ENCODE results near the gene NOL4L. TPM values are rescaled to one million over a fixed set of nuclear protein-coding genes. Genes with fewer than 3 reads are reported as not detected.

Gene NOL4L
- total and polyA plus RNA-seq, 7 donors: 0.61 to 2.7 (median 1.3) TPM

- TF ChIP-seq, protein P1, sequence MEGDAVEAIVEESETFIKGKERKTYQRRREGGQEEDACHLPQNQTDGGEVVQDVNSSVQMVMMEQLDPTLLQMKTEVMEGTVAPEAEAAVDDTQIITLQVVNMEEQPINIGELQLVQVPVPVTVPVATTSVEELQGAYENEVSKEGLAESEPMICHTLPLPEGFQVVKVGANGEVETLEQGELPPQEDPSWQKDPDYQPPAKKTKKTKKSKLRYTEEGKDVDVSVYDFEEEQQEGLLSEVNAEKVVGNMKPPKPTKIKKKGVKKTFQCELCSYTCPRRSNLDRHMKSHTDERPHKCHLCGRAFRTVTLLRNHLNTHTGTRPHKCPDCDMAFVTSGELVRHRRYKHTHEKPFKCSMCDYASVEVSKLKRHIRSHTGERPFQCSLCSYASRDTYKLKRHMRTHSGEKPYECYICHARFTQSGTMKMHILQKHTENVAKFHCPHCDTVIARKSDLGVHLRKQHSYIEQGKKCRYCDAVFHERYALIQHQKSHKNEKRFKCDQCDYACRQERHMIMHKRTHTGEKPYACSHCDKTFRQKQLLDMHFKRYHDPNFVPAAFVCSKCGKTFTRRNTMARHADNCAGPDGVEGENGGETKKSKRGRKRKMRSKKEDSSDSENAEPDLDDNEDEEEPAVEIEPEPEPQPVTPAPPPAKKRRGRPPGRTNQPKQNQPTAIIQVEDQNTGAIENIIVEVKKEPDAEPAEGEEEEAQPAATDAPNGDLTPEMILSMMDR (IDR thresholded peaks at IDR 0.05): no peak
Observed at GRCh38 chr20:32544893-32545840, 40.0 kb downstream of the NOL4L start.

DNA sequence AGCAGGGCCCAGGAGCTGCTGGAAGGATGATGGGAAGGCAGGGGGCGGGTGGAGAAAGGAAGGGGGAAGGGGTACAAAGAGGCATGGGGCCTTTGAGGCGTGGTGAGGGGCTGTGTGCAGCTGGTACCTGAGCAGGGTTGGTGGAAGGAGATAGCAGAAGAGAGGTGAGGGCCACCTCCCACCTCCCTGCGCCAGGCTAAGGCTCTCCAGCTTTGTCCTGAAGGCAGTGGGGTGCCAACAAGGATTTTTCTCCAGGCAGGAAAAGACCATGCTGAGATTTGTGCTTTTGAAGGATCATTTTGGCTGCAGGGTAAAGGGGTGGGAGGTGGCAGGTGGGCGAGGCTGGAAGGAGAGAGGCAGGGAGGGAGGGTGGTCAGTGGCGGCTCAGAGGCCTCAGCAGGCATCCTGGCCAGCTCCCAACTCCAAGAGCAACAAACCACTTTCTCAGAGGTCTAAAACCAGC lies 40.8 kb downstream of the NOL4L start:
- no peak overlapping the region for H3K27ac ChIP-seq
- 83 to 94% (median 94%) methylated on average over 5 of the region's 5 CpGs for WGBS, 3 donors
- no peaks in the 10 kb centered on the region for H3K36me3 ChIP-seq (ENCODE audit: insufficient read depth in 1 of 2, low read depth in 1 of 2)
- DNase-seq: no peak
- intact Hi-C loops (cut with DNase I): no loop called here
- H3K4me1 ChIP-seq: no peaks in the 10 kb centered on the region
- TF ChIP-seq, protein P1 (IDR thresholded peaks at IDR 0.05): no peak
- ATAC-seq: no peak
- peaks cover 0 to 7% (median 0%) of the 10 kb centered on the region in 3 donors for H3K27me3 ChIP-seq (ENCODE audit: insufficient read depth in 3 of 3, low read length in 2 of 3)
- no peak overlapping the region for H3K4me3 ChIP-seq
- no peaks in the 10 kb centered on the region for H3K9me3 ChIP-seq

More at GRCh38 chr20:32544893-32545840, 40.0 kb downstream of the NOL4L start:
- DNase-seq (no peak), ATAC-seq (no peak)
- Histone ChIP-seq H3K27me3 (ENCODE audit: insufficient read depth in 3 of 3, low read length in 2 of 3) (peaks cover 0 to 2% (median 0%) of the 10 kb centered on the region in 3 donors), H3K4me1 (no peaks in the 10 kb centered on the region), H3K27ac (no peak overlapping the region), H3K36me3 (ENCODE audit: insufficient read depth in 1 of 2, low read depth in 1 of 2) (no peaks in the 10 kb centered on the region), H3K4me3 (no peak overlapping the region), H3K9me3 (no peaks in the 10 kb centered on the region)
- WGBS, 3 donors: 87 to 88% (median 87%) methylated on average over 13 of the region's 13 CpGs
- intact Hi-C loops (cut with DNase I): no loop called here

GRCh38 chr20:32543570-32544259 lies 41.4 kb downstream of the NOL4L start:
- H3K27ac ChIP-seq: no peak overlapping the region
- H3K4me1 ChIP-seq: no peaks in the 10 kb centered on the region
- H3K27me3 ChIP-seq (ENCODE audit: insufficient read depth in 3 of 3, low read length in 2 of 3): peaks cover 0 to 7% (median 0%) of the 10 kb centered on the region in 3 donors
- TF ChIP-seq, protein P1 (IDR thresholded peaks at IDR 0.05): no peak
- DNase-seq: no peak
- WGBS, 3 donors: 91 to 95% (median 95%) methylated on average over 14 to 15 of the region's 15 CpGs
- no peaks in the 10 kb centered on the region for H3K9me3 ChIP-seq
- no peaks in the 10 kb centered on the region for H3K36me3 ChIP-seq (ENCODE audit: insufficient read depth in 1 of 2, low read depth in 1 of 2)
- no peak for ATAC-seq
- no peak overlapping the region for H3K4me3 ChIP-seq
- intact Hi-C loops (cut with DNase I): no loop called here

- intact Hi-C loops (cut with DNase I): no loop called here
- DNase-seq (no peak), ATAC-seq (no peak)
- TF ChIP-seq, protein P1 (IDR thresholded peaks at IDR 0.05): no peak
- H3K4me1 ChIP-seq: no peaks in the 10 kb centered on the region
- no peak overlapping the region for H3K4me3 ChIP-seq
- WGBS, 3 donors: 94 to 98% (median 96%) methylated on average over 6 of the region's 6 CpGs
- H3K27me3 ChIP-seq (ENCODE audit: insufficient read depth in 3 of 3, low read length in 2 of 3): peaks cover 0 to 12% (median 0%) of the 10 kb centered on the region in 3 donors
- no peak overlapping the region for H3K27ac ChIP-seq
- no peaks in the 10 kb centered on the region for H3K36me3 ChIP-seq (ENCODE audit: insufficient read depth in 1 of 2, low read depth in 1 of 2)
- H3K9me3 ChIP-seq: no peaks in the 10 kb centered on the region
Observed at GRCh38 chr20:32542259-32542615, 42.9 kb downstream of the NOL4L start.
